HepG2 (cell line): ENCODE data around the gene LRIG1. TPM values are rescaled to one million over a fixed set of nuclear protein-coding genes. Genes with fewer than 3 reads are reported as not detected.
A peak's percentile ranks its signal among the peaks of the same experiment; 100 is the strongest.

Experiments
- ATAC-seq: fragments of 200-7000 bp; cut with Tn5 transposase; 3 replicates; pipeline ENCODE4 v1.9.1; 2020; ENCODE audit warnings: mild to moderate bottlenecking, moderate library complexity
- BruUV-seq: library from RNA; stranded (reverse); fragments of 400-500 nt; replicated peaks from 2 replicates; lab custom pipeline; 2021; lab: Mats Ljungman, UMichigan
- CTCF ChIA-PET: fragments of 300-600 bp; formaldehyde crosslinking; extraction: SDS; loops from one replicate; lab custom pipeline; 2021; ENCODE audit warnings: low total read pairs, inconsistent platforms, low intra/inter-chr PET ratio; lab: Yijun Ruan, JAX
- POLR2A ChIA-PET: fragments of 350-600 bp; sonication (Branson Sonifier 250); formaldehyde crosslinking; loops from one replicate; lab custom pipeline; 2020; ENCODE audit warnings: antibody characterized with exemption, inconsistent platforms; lab: Yijun Ruan, JAX
- DNase-seq: peaks from one replicate; pipeline ENCODE4 v3.0.0-alpha.2; 2015; ENCODE audit warnings: low spot score
- FAIRE-seq: peaks from 3 replicates; lab custom pipeline; 2011; peaks lifted over from hg19 to GRCh38; lab: Jason Lieb, UNC
- H2AFZ ChIP-seq: one replicate; pipeline ENCODE4 v1.6.1; 2011; ENCODE audit warnings: low read length, inconsistent platforms
- H3K27ac ChIP-seq: fragments of 300-600 bp; 3 replicates; pipeline ENCODE4 v1.8.0; 2011; ENCODE audit warnings: mixed run types, mild to moderate bottlenecking, mixed read lengths, low read length, inconsistent platforms; ENCODE audit not compliant: insufficient read depth; ENCODE audit errors: extremely low read length
- H3K27me3 ChIP-seq, 2 experiments: fragments of 200-600 bp in 1 of 2; 2 replicates in 1 of 2; 3 replicates in 1 of 2; pipeline versions ENCODE4 v1.6.0 to v1.8.0; 2011; ENCODE audit warnings: low read length in 2 of 2, mild to moderate bottlenecking in 2 of 2, moderate library complexity in 2 of 2, inconsistent platforms in 1 of 2; ENCODE audit not compliant: insufficient read depth in 2 of 2, control insufficient read depth in 1 of 2
- H3K36me3 ChIP-seq, 2 experiments: fragments of 200-600 bp in 1 of 2; replicated peaks in 1 of 2; 2 replicates in 1 of 2; 3 replicates in 1 of 2; pipeline versions ENCODE4 v1.5.1 to v1.8.0; 2011; ENCODE audit warnings: low read length in 2 of 2, inconsistent platforms in 1 of 2; ENCODE audit not compliant: insufficient read depth in 2 of 2, control insufficient read depth in 1 of 2
- H3K4me1 ChIP-seq: 2 replicates; pipeline ENCODE4 v1.5.1; 2012; ENCODE audit warnings: low read length, inconsistent platforms; ENCODE audit not compliant: insufficient read depth
- H3K4me2 ChIP-seq: 2 replicates; pipeline ENCODE4 v1.6.0; 2011; ENCODE audit warnings: low read depth, low read length, inconsistent platforms
- H3K4me3 ChIP-seq, 3 experiments: fragments of 200-600 bp in 1 of 3; sonication (generic), shearing (Covaris generic) in 1 of 3; replicated peaks in 1 of 3; 2 replicates each; pipeline ENCODE4 v1.5.1; 2011 to 2016; ENCODE audit warnings: low read length in 3 of 3, inconsistent platforms in 2 of 3, low read depth in 2 of 3, mild to moderate bottlenecking in 2 of 3, control low read depth in 1 of 3, mixed read lengths in 1 of 3; ENCODE audit not compliant: insufficient read depth in 1 of 3
- H3K79me2 ChIP-seq: one replicate; pipeline ENCODE4 v1.6.1; 2011; ENCODE audit warnings: low read length, inconsistent platforms; ENCODE audit not compliant: insufficient read depth
- H3K9ac ChIP-seq: 2 replicates; pipeline ENCODE4 v1.6.0; 2011; ENCODE audit warnings: mild to moderate bottlenecking, low read depth, low read length, inconsistent platforms; ENCODE audit not compliant: insufficient read depth
- H3K9me3 ChIP-seq: 2 replicates; pipeline ENCODE4 v1.5.1; 2012; ENCODE audit warnings: mild to moderate bottlenecking, low read length
- H4K20me1 ChIP-seq: 2 replicates; pipeline ENCODE4 v1.6.0; 2011; ENCODE audit warnings: inconsistent platforms, mild to moderate bottlenecking, low read length, moderate library complexity; ENCODE audit not compliant: insufficient read depth
- MAF1 ChIP-seq: sonication (generic); formaldehyde crosslinking; IDR thresholded peaks from 2 replicates; pipeline ENCODE4 v1.5.0; 2020; ENCODE audit warnings: missing genetic modification reagents, borderline replicate concordance
- POGZ ChIP-seq: sonication (generic); formaldehyde crosslinking; IDR thresholded peaks from 2 replicates; pipeline ENCODE4 v1.4.0; 2020; ENCODE audit warnings: mild to moderate bottlenecking, missing genetic modification reagents
- XRCC5 ChIP-seq: fragments of 200-400 bp; formaldehyde crosslinking; optimal IDR thresholded peaks from 2 replicates; pipeline ENCODE3; 2017; ENCODE audit warnings: mild to moderate bottlenecking, low read length
- ZNF121 ChIP-seq: sonication (generic); formaldehyde crosslinking; IDR thresholded peaks from 2 replicates; pipeline ENCODE4 v1.5.0; 2020; ENCODE audit warnings: mild to moderate bottlenecking, missing genetic modification reagents
- ZNF354B ChIP-seq: sonication (generic); formaldehyde crosslinking; IDR thresholded peaks from 2 replicates; pipeline ENCODE4 v1.8.0; 2022; ENCODE audit warnings: mild to moderate bottlenecking, missing genetic modification reagents
- ZNF879 ChIP-seq: sonication (generic); formaldehyde crosslinking; IDR thresholded peaks from 2 replicates; pipeline ENCODE4 v1.8.1; 2023; ENCODE audit warnings: missing genetic modification reagents
- WGBS: methylation state at CpG from one replicate; pipeline ENCODE4 v1.1.6; 2017; ENCODE audit warnings: low lambda C conversion rate; 5-methylcytosine and 5-hydroxymethylcytosine counted together
- in situ Hi-C: cut with HindIII; loops from 2 replicates; pipeline ENCODE4 v1.10.0; 2017; ENCODE audit warnings: low pct_unique_long_range_greater_than_20kb; ENCODE audit not compliant: extremely low pct_ligation_motif_present
- intact Hi-C: fragments of 100-400 bp; cut with micrococcal nuclease; formaldehyde crosslinking; loops from one replicate; pipeline ENCODE4 v1.10.0; 2022; ENCODE audit not compliant: unreplicated experiment
- polyA plus RNA-seq, 8 experiments: library from polyadenylated mRNA; depleted of rRNA in 3 of 8; stranded (reverse) in 7 of 8; unstranded in 1 of 8; fragments of >200 nt; fragmentation: Illumina TruSeq in 4 of 8; extraction: Trizol in 4 of 8; gene quantifications; 2 replicates each; pipeline versions ENCODE4 v1.2.1 to v1.2.3, GENCODE V29; 2011 to 2016; ENCODE audit warnings: low read depth in 4 of 8, missing spikeins in 1 of 8, mixed read lengths in 1 of 8; ENCODE audit not compliant: insufficient read depth in 1 of 8
- total RNA-seq, 5 experiments: library from RNA; depleted of rRNA; stranded (reverse); fragments of >200 nt; fragmentation: Illumina TruSeq; extraction: Trizol; gene quantifications; 2 replicates each; pipeline ENCODE4 v1.2.3, GENCODE V29; 2016; ENCODE audit warnings: low read depth in 1 of 5
- TF ChIP-seq, protein P1 (sequence below): IDR thresholded peaks from 2 replicates; pipeline ENCODE4 v1.6.1; 2016; ENCODE audit warnings: low read depth, control low read depth
- TF ChIP-seq, protein P2 (sequence below): sonication (generic); formaldehyde crosslinking; IDR thresholded peaks from 2 replicates; pipeline ENCODE4 v1.8.1; 2023; ENCODE audit warnings: mild to moderate bottlenecking, missing genetic modification reagents, borderline replicate concordance
- TF ChIP-seq, protein P3 (sequence below): sonication (generic); formaldehyde crosslinking; IDR thresholded peaks from 2 replicates; pipeline ENCODE4 v1.5.0; 2020; ENCODE audit warnings: mild to moderate bottlenecking, missing genetic modification reagents
- TF ChIP-seq, protein P4 (sequence below): sonication (generic); formaldehyde crosslinking; IDR thresholded peaks from 2 replicates; pipeline ENCODE4 v1.4.0; 2020; ENCODE audit warnings: low read depth, missing genetic modification reagents
- TF ChIP-seq, protein P5 (sequence below): sonication (generic); formaldehyde crosslinking; IDR thresholded peaks from 2 replicates; pipeline ENCODE4 v1.5.1; 2020; ENCODE audit warnings: mild to moderate bottlenecking, missing genetic modification reagents, moderate library complexity
- TF ChIP-seq, protein P6 (sequence below): sonication (generic); formaldehyde crosslinking; IDR thresholded peaks from 2 replicates; pipeline ENCODE4 v1.5.1; 2020; ENCODE audit warnings: missing genetic modification reagents, mild to moderate bottlenecking, borderline replicate concordance

The LRIG1 gene
- total and polyA plus RNA-seq, 2 of the 13 experiments (the other 11 are each of a cell fraction or from before 2014, with no cell fraction given), result 17.8 to 24.8 TPM

DNA sequence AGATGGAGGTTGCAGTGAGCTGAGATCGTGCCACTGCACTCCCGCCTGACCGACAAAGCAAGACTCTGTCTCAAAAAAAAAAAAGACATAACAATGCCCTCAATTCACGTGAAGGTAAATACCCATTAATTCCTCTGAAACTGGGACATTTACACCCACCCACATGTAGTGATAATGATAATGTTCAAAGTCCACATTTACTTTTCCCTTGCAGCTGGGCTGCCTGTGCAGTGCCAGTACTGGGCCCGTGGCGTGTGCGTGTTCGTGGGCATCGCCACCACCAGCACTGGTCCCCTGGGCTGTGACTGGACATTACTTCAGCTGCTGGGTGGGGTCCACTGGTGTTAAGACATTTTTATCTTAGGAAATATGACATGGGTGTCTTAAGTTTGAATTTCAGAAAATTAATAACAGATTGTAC lies 156.4 kb downstream of the LRIG1 start (continued):
- TF ChIP-seq, protein P1, sequence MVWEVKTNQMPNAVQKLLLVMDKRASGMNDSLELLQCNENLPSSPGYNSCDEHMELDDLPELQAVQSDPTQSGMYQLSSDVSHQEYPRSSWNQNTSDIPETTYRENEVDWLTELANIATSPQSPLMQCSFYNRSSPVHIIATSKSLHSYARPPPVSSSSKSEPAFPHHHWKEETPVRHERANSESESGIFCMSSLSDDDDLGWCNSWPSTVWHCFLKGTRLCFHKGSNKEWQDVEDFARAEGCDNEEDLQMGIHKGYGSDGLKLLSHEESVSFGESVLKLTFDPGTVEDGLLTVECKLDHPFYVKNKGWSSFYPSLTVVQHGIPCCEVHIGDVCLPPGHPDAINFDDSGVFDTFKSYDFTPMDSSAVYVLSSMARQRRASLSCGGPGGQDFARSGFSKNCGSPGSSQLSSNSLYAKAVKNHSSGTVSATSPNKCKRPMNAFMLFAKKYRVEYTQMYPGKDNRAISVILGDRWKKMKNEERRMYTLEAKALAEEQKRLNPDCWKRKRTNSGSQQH (CRISPR knock-in tag), result no peak
- TF ChIP-seq, protein P2, sequence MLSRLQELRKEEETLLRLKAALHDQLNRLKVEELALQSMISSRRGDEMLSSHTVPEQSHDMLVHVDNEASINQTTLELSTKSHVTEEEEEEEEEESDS (CRISPR knock-in tag), result no peak
- TF ChIP-seq POGZ (CRISPR knock-in tag), result peak; percentile 67; the same call in 1 of the 2 replicates
- TF ChIP-seq, protein P3, sequence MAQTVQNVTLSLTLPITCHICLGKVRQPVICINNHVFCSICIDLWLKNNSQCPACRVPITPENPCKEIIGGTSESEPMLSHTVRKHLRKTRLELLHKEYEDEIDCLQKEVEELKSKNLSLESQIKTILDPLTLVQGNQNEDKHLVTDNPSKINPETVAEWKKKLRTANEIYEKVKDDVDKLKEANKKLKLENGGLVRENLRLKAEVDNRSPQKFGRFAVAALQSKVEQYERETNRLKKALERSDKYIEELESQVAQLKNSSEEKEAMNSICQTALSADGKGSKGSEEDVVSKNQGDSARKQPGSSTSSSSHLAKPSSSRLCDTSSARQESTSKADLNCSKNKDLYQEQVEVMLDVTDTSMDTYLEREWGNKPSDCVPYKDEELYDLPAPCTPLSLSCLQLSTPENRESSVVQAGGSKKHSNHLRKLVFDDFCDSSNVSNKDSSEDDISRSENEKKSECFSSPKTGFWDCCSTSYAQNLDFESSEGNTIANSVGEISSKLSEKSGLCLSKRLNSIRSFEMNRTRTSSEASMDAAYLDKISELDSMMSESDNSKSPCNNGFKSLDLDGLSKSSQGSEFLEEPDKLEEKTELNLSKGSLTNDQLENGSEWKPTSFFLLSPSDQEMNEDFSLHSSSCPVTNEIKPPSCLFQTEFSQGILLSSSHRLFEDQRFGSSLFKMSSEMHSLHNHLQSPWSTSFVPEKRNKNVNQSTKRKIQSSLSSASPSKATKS (CRISPR knock-in tag), result no peak
- TF ChIP-seq, all 625 proteins: peak for 16

DNA sequence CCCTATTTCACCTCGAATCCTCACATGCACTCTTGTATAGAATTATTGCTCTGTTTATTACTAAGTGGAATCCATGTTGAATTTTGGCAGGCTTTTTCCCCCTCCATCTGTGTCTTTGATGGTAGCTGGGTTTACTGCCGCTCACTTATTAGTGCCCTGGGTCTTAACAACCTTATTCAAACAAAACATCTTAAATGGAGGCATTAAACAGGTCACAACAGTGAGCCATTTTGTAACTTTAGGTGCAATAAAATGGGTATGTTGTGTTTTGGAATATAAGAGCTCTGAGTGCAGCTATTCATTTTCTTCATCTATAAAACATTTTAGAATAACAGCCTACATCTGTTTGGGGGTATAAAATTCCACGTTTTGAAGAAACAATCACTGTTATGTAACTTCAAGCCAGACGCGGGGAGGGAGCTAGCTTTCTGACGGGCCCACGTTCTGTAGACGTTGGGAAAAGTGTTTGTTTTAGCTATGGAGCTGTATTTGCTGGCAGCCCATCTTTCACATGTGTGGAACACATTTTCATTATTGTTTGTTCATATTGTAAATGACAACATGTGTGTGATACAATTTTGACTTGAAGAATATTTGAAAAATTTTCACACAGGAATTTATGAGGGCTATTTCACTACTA lies 158.0 kb downstream of the LRIG1 start:
- no peaks in the 10 kb centered on the region for H3K79me2 ChIP-seq
- no peak overlapping the region for H3K4me2 ChIP-seq
- BruUV-seq, result no TSS peak
- ATAC-seq (no peak), FAIRE-seq (no peak), DNase-seq (no peak)
- peaks cover 18% of the 10 kb centered on the region for H3K4me1 ChIP-seq
- H4K20me1 ChIP-seq, result no peaks in the 10 kb centered on the region
- 94% methylated on average over 8 of the region's 8 CpGs for WGBS
- no peak overlapping the region for H2AFZ ChIP-seq
- CTCF ChIA-PET, result no interaction called here
- H3K9ac ChIP-seq, result no peak overlapping the region
- in situ Hi-C loops (no loop called here), intact Hi-C loops (loop anchor here (5.0 kb wide), 1 partner anchor 51 kb away; no protein-coding TSS in a partner anchor)
- H3K27me3 ChIP-seq, result no peaks in the 10 kb centered on the region
- H3K36me3 ChIP-seq, result peaks cover 0 to 2% of the 10 kb centered on the region in 2 experiments; a peak in 1 of 5 replicates
- H3K9me3 ChIP-seq, result no peaks in the 10 kb centered on the region
- no peak overlapping the region for H3K27ac ChIP-seq
- H3K4me3 ChIP-seq, result no peak overlapping the region
- POLR2A ChIA-PET, result no interaction called here
- TF ChIP-seq MAF1 (CRISPR knock-in tag) (no peak), ZNF354B (CRISPR knock-in tag) (no peak), XRCC5 (no peak), ZNF879 (CRISPR knock-in tag) (no peak), ZNF121 (CRISPR knock-in tag) (no peak)
- TF ChIP-seq, protein P4, sequence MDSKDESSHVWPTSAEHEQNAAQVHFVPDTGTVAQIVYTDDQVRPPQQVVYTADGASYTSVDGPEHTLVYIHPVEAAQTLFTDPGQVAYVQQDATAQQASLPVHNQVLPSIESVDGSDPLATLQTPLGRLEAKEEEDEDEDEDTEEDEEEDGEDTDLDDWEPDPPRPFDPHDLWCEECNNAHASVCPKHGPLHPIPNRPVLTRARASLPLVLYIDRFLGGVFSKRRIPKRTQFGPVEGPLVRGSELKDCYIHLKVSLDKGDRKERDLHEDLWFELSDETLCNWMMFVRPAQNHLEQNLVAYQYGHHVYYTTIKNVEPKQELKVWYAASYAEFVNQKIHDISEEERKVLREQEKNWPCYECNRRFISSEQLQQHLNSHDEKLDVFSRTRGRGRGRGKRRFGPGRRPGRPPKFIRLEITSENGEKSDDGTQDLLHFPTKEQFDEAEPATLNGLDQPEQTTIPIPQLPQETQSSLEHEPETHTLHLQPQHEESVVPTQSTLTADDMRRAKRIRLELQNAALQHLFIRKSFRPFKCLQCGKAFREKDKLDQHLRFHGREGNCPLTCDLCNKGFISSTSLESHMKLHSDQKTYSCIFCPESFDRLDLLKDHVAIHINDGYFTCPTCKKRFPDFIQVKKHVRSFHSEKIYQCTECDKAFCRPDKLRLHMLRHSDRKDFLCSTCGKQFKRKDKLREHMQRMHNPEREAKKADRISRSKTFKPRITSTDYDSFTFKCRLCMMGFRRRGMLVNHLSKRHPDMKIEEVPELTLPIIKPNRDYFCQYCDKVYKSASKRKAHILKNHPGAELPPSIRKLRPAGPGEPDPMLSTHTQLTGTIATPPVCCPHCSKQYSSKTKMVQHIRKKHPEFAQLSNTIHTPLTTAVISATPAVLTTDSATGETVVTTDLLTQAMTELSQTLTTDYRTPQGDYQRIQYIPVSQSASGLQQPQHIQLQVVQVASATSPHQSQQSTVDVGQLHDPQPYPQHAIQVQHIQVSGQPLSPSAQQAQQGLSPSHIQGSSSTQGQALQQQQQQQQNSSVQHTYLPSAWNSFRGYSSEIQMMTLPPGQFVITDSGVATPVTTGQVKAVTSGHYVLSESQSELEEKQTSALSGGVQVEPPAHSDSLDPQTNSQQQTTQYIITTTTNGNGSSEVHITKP (CRISPR knock-in tag), result no peak
- TF ChIP-seq, protein P5, sequence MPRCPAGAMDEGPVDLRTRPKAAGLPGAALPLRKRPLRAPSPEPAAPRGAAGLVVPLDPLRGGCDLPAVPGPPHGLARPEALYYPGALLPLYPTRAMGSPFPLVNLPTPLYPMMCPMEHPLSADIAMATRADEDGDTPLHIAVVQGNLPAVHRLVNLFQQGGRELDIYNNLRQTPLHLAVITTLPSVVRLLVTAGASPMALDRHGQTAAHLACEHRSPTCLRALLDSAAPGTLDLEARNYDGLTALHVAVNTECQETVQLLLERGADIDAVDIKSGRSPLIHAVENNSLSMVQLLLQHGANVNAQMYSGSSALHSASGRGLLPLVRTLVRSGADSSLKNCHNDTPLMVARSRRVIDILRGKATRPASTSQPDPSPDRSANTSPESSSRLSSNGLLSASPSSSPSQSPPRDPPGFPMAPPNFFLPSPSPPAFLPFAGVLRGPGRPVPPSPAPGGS (CRISPR knock-in tag), result no peak
- TF ChIP-seq, protein P6, sequence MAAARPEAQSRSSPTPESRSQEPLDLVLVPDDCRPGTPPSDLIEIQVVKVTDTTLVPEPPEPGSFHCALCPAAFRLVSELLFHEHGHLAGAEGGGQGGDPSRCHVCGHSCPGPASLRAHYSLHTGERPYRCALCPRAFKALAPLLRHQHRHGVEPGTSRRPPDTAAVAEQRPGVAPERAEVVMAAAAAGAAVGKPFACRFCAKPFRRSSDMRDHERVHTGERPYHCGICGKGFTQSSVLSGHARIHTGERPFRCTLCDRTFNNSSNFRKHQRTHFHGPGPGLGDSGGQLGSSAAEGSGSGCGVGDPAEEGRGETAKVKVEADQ (CRISPR knock-in tag), result no peak
